ENCODE measurements around the gene SERTAD1.

SERTAD1 gene

DNA sequence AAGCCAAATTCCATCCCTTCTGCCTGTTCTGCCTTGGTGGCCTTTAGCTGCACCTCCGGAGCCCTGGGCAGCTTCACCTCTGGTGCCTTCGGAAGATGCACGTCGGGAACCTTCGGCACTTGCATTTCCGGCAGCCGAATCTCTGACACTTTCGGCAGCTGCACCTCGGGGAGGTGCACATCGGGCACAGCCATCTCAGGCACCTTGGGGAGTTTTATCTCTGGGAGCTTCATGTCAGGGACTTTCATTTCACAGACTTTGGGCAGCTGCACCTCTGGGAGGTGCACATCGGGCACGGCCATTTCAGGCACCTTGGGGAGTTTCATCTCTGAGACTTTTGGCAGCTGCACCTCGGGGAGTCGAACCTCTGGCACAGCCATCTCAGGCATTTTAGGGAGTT lies 29.8 kb downstream of the SERTAD1 start:
- no peak overlapping the region for H3K4me2 ChIP-seq (ENCODE audit: low read length)
- H3K36me3 ChIP-seq (ENCODE audit: insufficient read depth, low read length) = no peaks in the 10 kb centered on the region
- no peaks in the 10 kb centered on the region for H3K4me1 ChIP-seq (ENCODE audit: insufficient read depth, low read length, severe bottlenecking)
- no peak overlapping the region for H3K27ac ChIP-seq (ENCODE audit: low read depth, low read length, poor library complexity, severe bottlenecking)
- no peaks in the 10 kb centered on the region for H3K9me3 ChIP-seq (ENCODE audit: low read length)
- no peaks in the 10 kb centered on the region for H3F3A ChIP-seq (ENCODE audit: insufficient read depth, low read length)
- H4K20me1 ChIP-seq (ENCODE audit: insufficient read depth, low read length) = no peaks in the 10 kb centered on the region
- no peaks in the 10 kb centered on the region for H3K79me2 ChIP-seq (ENCODE audit: insufficient read depth, low read length)
- TF ChIP-seq, protein P1, sequence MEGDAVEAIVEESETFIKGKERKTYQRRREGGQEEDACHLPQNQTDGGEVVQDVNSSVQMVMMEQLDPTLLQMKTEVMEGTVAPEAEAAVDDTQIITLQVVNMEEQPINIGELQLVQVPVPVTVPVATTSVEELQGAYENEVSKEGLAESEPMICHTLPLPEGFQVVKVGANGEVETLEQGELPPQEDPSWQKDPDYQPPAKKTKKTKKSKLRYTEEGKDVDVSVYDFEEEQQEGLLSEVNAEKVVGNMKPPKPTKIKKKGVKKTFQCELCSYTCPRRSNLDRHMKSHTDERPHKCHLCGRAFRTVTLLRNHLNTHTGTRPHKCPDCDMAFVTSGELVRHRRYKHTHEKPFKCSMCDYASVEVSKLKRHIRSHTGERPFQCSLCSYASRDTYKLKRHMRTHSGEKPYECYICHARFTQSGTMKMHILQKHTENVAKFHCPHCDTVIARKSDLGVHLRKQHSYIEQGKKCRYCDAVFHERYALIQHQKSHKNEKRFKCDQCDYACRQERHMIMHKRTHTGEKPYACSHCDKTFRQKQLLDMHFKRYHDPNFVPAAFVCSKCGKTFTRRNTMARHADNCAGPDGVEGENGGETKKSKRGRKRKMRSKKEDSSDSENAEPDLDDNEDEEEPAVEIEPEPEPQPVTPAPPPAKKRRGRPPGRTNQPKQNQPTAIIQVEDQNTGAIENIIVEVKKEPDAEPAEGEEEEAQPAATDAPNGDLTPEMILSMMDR (IDR thresholded peaks at IDR 0.05; ENCODE audit: low read length) = no peak
- no peak for TF ChIP-seq EZH2 (IDR thresholded peaks at IDR 0.05; ENCODE audit: borderline replicate concordance, low read length)
- H3K27me3 ChIP-seq (ENCODE audit: insufficient read depth, low read length) = peaks cover 3% of the 10 kb centered on the region
- no peak overlapping the region for H3K9ac ChIP-seq (ENCODE audit: low read length)
- H2AFZ ChIP-seq (ENCODE audit: low read length) = no peak overlapping the region
- no peaks in the 10 kb centered on the region for H3K9me2 ChIP-seq (ENCODE audit: low read depth, low read length)
- H3K4me3 ChIP-seq (ENCODE audit: low read depth, low read length, poor library complexity, severe bottlenecking) = no peak overlapping the region

DNA sequence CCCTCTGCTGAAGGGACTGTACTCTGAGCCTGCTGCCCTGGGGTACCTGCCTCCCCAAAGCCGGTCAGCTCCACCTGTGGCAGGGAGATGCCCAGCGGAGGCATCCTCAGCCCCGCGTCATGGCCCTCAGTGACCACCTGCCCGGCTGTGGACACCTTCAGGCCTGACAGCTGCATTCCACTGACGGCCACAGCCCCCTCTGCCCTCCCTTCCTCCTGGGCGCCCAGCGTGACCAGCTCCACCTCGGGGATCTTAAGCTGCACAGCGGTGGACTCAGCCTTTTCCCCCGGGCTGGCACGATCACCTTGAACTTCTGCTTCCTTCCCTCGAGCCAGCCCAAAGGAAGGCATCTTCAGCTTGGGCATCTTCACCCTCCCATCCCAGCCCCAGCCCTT lies 31.0 kb downstream of the SERTAD1 start:
- no peaks in the 10 kb centered on the region for H3K9me3 ChIP-seq (ENCODE audit: low read length)
- no peak overlapping the region for H3K4me3 ChIP-seq (ENCODE audit: low read depth, low read length, poor library complexity, severe bottlenecking)
- H3K4me1 ChIP-seq (ENCODE audit: insufficient read depth, low read length, severe bottlenecking) = no peaks in the 10 kb centered on the region
- peaks cover 3% of the 10 kb centered on the region for H3K27me3 ChIP-seq (ENCODE audit: insufficient read depth, low read length)
- H4K20me1 ChIP-seq (ENCODE audit: insufficient read depth, low read length) = no peaks in the 10 kb centered on the region
- no peaks in the 10 kb centered on the region for H3K9me2 ChIP-seq (ENCODE audit: low read depth, low read length)
- TF ChIP-seq, protein P1 (IDR thresholded peaks at IDR 0.05; ENCODE audit: low read length) = no peak
- no peak for TF ChIP-seq EZH2 (IDR thresholded peaks at IDR 0.05; ENCODE audit: borderline replicate concordance, low read length)
- H3F3A ChIP-seq (ENCODE audit: insufficient read depth, low read length) = no peaks in the 10 kb centered on the region
- no peaks in the 10 kb centered on the region for H3K79me2 ChIP-seq (ENCODE audit: insufficient read depth, low read length)
- no peaks in the 10 kb centered on the region for H3K36me3 ChIP-seq (ENCODE audit: insufficient read depth, low read length)
- H3K27ac ChIP-seq (ENCODE audit: low read depth, low read length, poor library complexity, severe bottlenecking) = no peak overlapping the region
- no peak overlapping the region for H3K9ac ChIP-seq (ENCODE audit: low read length)
- H3K4me2 ChIP-seq (ENCODE audit: low read length) = no peak overlapping the region
- H2AFZ ChIP-seq (ENCODE audit: low read length) = no peak overlapping the region

DNA sequence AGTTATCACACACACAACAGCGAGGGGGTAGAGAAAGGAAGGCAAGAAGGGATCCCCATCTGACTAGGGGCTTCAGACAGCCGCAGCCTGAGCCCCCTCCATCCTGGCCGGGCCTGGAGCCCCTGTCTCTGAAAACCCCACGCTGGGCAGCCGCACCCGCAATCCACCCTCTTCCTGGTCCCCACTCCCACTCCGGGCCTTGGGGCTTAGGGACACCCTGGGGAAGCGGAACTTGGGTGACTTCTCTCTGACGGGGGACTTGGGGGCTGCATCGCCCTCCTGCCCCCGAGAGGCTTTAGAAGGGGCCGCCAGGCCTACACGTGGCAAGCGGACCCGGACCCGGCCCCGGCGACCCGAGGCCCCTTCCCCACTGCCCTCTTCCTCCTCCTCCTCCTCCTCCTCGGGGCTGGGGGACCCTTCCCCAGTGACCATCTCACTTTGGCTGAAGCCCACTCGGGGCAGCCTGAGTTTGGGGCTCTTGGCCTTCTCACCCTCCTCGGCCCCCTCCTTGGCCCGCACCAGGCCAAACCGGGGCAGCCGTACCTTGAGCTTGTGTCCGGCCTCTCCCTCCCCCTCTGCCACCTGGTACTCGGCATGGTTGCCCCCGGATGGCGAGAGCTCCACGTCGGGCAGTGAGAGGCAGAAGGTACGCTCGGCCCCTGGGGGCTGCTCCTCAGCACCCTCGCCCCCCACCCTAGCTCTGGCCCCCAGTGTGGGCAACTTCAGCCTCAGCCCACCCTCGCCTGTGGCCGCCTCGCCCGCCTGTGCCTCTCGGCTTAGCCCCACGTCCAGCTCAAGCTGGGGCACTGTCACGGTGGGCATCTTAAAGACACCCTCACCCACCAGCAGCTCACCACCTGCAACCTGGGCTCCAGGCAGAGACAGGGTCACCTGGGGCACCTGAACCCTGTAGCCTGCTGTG lies 31.6 kb downstream of the SERTAD1 start:
- TF ChIP-seq, protein P1 (IDR thresholded peaks at IDR 0.05; ENCODE audit: low read length) = no peak
- TF ChIP-seq EZH2 (IDR thresholded peaks at IDR 0.05; ENCODE audit: borderline replicate concordance, low read length) = no peak
- no peaks in the 10 kb centered on the region for H3K79me2 ChIP-seq (ENCODE audit: insufficient read depth, low read length)
- H3K27ac ChIP-seq (ENCODE audit: low read depth, low read length, poor library complexity, severe bottlenecking) = no peak overlapping the region
- H4K20me1 ChIP-seq (ENCODE audit: insufficient read depth, low read length) = no peaks in the 10 kb centered on the region
- no peaks in the 10 kb centered on the region for H3K36me3 ChIP-seq (ENCODE audit: insufficient read depth, low read length)
- no peaks in the 10 kb centered on the region for H3K9me2 ChIP-seq (ENCODE audit: low read depth, low read length)
- H3K9ac ChIP-seq (ENCODE audit: low read length) = no peak overlapping the region
- no peak overlapping the region for H3K4me3 ChIP-seq (ENCODE audit: low read depth, low read length, poor library complexity, severe bottlenecking)
- H3K4me1 ChIP-seq (ENCODE audit: insufficient read depth, low read length, severe bottlenecking) = no peaks in the 10 kb centered on the region
- no peaks in the 10 kb centered on the region for H3F3A ChIP-seq (ENCODE audit: insufficient read depth, low read length)
- no peak overlapping the region for H2AFZ ChIP-seq (ENCODE audit: low read length)
- H3K27me3 ChIP-seq (ENCODE audit: insufficient read depth, low read length) = peaks cover 3% of the 10 kb centered on the region
- H3K9me3 ChIP-seq (ENCODE audit: low read length) = no peaks in the 10 kb centered on the region
- H3K4me2 ChIP-seq (ENCODE audit: low read length) = no peak overlapping the region

Data from OCI-LY1 (cell line).